Epithelial cell of esophagus (primary cell): ENCODE data around the gene RUVBL2.

ENCODE experiments used
- DNase-seq: peaks from one replicate; pipeline ENCODE4 v3.0.0; 2010; ENCODE audit warnings: low read depth
- H3K4me3 ChIP-seq: 2 replicates; pipeline ENCODE4 v1.5.1; 2011; ENCODE audit warnings: mild to moderate bottlenecking, low read length, control low read depth
- CTCF ChIP-seq: IDR thresholded peaks from 2 replicates; pipeline ENCODE4 v1.5.1; 2011; ENCODE audit warnings: low read depth, mild to moderate bottlenecking, low read length, control low read depth, inconsistent platforms; ENCODE audit not compliant: insufficient read depth; ENCODE audit errors: missing control alignments

RUVBL2 gene

GRCh38 chr19:48993175-48994034 is at the start of gene RUVBL2, which contains the start of gene GYS1:
TSS of gene RUVBL2 (plus strand) at chr19:48993887. CDS start at chr19:48993912, 25 bp downstream.
TSS of gene GYS1 (minus strand) at chr19:48993309. CDS start at chr19:48993112, 197 bp downstream.
- peak; percentile 73 for TF ChIP-seq CTCF
- peak; percentile 100 for DNase-seq
- H3K4me3 ChIP-seq: peak within 1 kb of the TSS; percentile 90

- TF ChIP-seq CTCF: no peak
- no peak overlapping the region for H3K4me3 ChIP-seq
- DNase-seq: no peak
Measured at GRCh38 chr19:48945415-48945814, 48.3 kb upstream of the RUVBL2 start.

- no peak for TF ChIP-seq CTCF
- no peak overlapping the region for H3K4me3 ChIP-seq
- DNase-seq: no peak
Measured at GRCh38 chr19:48945817-48946216, 47.9 kb upstream of the RUVBL2 start.

GRCh38 chr19:48946463-48947257 is 47.0 kb upstream of the RUVBL2 start:
- no peak overlapping the region for H3K4me3 ChIP-seq
- TF ChIP-seq CTCF: no peak
- DNase-seq: no peak

GRCh38 chr19:48947258-48947542 is 46.5 kb upstream of the RUVBL2 start:
- TF ChIP-seq CTCF: no peak
- H3K4me3 ChIP-seq: no peak overlapping the region
- DNase-seq: no peak

GRCh38 chr19:48950159-48950558 is 43.5 kb upstream of the RUVBL2 start:
- no peak overlapping the region for H3K4me3 ChIP-seq
- DNase-seq: no peak
- no peak for TF ChIP-seq CTCF
